NCI-H2171 (cell line): ENCODE measurements around the gene STAU1.
"Not testable (repeated sequence)": the region's sequence is repeated elsewhere in the genome, so short reads cannot be mapped to it uniquely, and the experiment has no call there.

Experiments used
- DNase-seq: peaks from one replicate; lab custom pipeline; 2025; lab: John Stamatoyannopoulos, UW

STAU1 gene

GRCh38 chr20:49166534-49167449 is 21.3 kb downstream of the STAU1 start:
- DNase-seq = no peak

GRCh38 chr20:49165611-49166010 is 22.5 kb downstream of the STAU1 start:
- no peak for DNase-seq

- DNase-seq = no peak
These were observed 24.4 kb downstream of the STAU1 start for GRCh38 chr20:49163696-49164095.

GRCh38 chr20:49161428-49162152 is 26.5 kb downstream of the STAU1 start:
- no peak for DNase-seq

GRCh38 chr20:49160057-49160929 is 27.8 kb downstream of the STAU1 start:
- no peak for DNase-seq

- DNase-seq = no peak
These were observed 31.0 kb downstream of the STAU1 start for GRCh38 chr20:49157146-49157545.

GRCh38 chr20:49156481-49156880 is 31.7 kb downstream of the STAU1 start:
- no peak for DNase-seq

GRCh38 chr20:49151436-49151835 is 36.7 kb downstream of the STAU1 start:
- DNase-seq = no peak

- no peak for DNase-seq
These were observed 38.7 kb downstream of the STAU1 start for GRCh38 chr20:49149281-49150045.

GRCh38 chr20:49148601-49149000 is 39.5 kb downstream of the STAU1 start:
- no peak for DNase-seq

GRCh38 chr20:49147296-49147695 is 40.8 kb downstream of the STAU1 start:
- DNase-seq = no peak

GRCh38 chr20:49146442-49147225 is 41.5 kb downstream of the STAU1 start:
- DNase-seq = no peak

GRCh38 chr20:49140834-49141233 is 47.3 kb downstream of the STAU1 start:
- peak; percentile 40 for DNase-seq

- no peak for DNase-seq
These were observed 47.7 kb downstream of the STAU1 start for GRCh38 chr20:49140411-49140810.

GRCh38 chr20:49138431-49138830 is 49.7 kb downstream of the STAU1 start:
- DNase-seq = no peak

- no peak for DNase-seq
These were observed 51.1 kb downstream of the STAU1 start for GRCh38 chr20:49136817-49137571.

GRCh38 chr20:49134797-49135196 is 53.3 kb downstream of the STAU1 start:
- DNase-seq = not testable (repeated sequence)

GRCh38 chr20:49133571-49133970 is 54.6 kb downstream of the STAU1 start:
- DNase-seq = no peak

GRCh38 chr20:49132995-49133478 is 55.1 kb downstream of the STAU1 start:
- DNase-seq = peak; percentile 31

- no peak for DNase-seq
These were observed 64.2 kb downstream of the STAU1 start for GRCh38 chr20:49123982-49124381.
